Measurements from ENCODE around the gene CFAP99.

Gene CFAP99

GRCh38 chr4:2511645-2512131, 92.9 kb downstream of the CFAP99 start:
- Histone ChIP-seq H3K4me3 (IDR thresholded peaks at IDR 0.05; ENCODE audit: insufficient read depth, low read depth, low read length) (no peak overlapping the region), H3K4me1 (ENCODE audit: low read depth, poor library complexity, severe bottlenecking) (no peaks in the 10 kb centered on the region), H4K20me1 (ENCODE audit: insufficient read depth) (no peaks in the 10 kb centered on the region), H3K9ac (no peak overlapping the region), H3K27me3 (ENCODE audit: insufficient read depth, low read depth) (no peaks in the 10 kb centered on the region), H3K36me3 (ENCODE audit: insufficient read depth) (no peaks in the 10 kb centered on the region), H3K79me2 (ENCODE audit: insufficient read depth, low read depth) (no peaks in the 10 kb centered on the region), H3K27ac (no peak overlapping the region), H2AFZ (ENCODE audit: low read depth) (no peak overlapping the region), H3K4me2 (no peak overlapping the region)
- TF ChIP-seq CTCF (conservative IDR thresholded peaks at IDR 0.05; ENCODE audit: low read depth, low read length): no peak
